ENCODE data around the gene RNF5. TPM values are rescaled to one million over a fixed set of nuclear protein-coding genes. Genes with fewer than 3 reads are reported as not detected.
"Not testable (repeated sequence)": the region's sequence is repeated elsewhere in the genome, so short reads cannot be mapped to it uniquely, and the experiment has no call there.

Gene RNF5
- total RNA-seq, 1 donor from 2014 or later, result 60.4 TPM

GRCh38 chr6:32198866-32199265 lies 20.7 kb downstream of the RNF5 start:
- no peak for DNase-seq (ENCODE audit: low spot score)
- no peaks in the 10 kb centered on the region for H3K36me3 Mint-ChIP-seq (ENCODE audit: low read depth)
- H3K27ac Mint-ChIP-seq, result no peak overlapping the region
- intact Hi-C loops (cut with micrococcal nuclease), result loop anchor here (5.0 kb wide), 3 partner anchors 58 to 1193 kb away; partner anchors contain the start of genes KIFC1, NELFE and SKIC2
- no peaks in the 10 kb centered on the region for H3K9me3 Mint-ChIP-seq
- no peak overlapping the region for H3K4me3 Mint-ChIP-seq
- H3K4me1 Mint-ChIP-seq (ENCODE audit: low read depth), result peaks cover 26% of the 10 kb centered on the region
- peaks cover 5% of the 10 kb centered on the region for H3K27me3 Mint-ChIP-seq (ENCODE audit: insufficient read depth)

GRCh38 chr6:32200711-32201475 lies 22.7 kb downstream of the RNF5 start:
- H3K4me3 Mint-ChIP-seq, result no peak overlapping the region
- intact Hi-C loops (cut with micrococcal nuclease), result no loop called here
- no peak for DNase-seq (ENCODE audit: low spot score)
- no peaks in the 10 kb centered on the region for H3K36me3 Mint-ChIP-seq (ENCODE audit: low read depth)
- H3K9me3 Mint-ChIP-seq, result no peaks in the 10 kb centered on the region
- H3K27me3 Mint-ChIP-seq (ENCODE audit: insufficient read depth), result peaks cover 17% of the 10 kb centered on the region
- H3K27ac Mint-ChIP-seq, result no peak overlapping the region
- peaks cover 10% of the 10 kb centered on the region for H3K4me1 Mint-ChIP-seq (ENCODE audit: low read depth)

- no peak overlapping the region for H3K27ac Mint-ChIP-seq
- no peak for DNase-seq (ENCODE audit: low spot score)
- peaks cover 21% of the 10 kb centered on the region for H3K27me3 Mint-ChIP-seq (ENCODE audit: insufficient read depth)
- H3K36me3 Mint-ChIP-seq (ENCODE audit: low read depth), result no peaks in the 10 kb centered on the region
- no peaks in the 10 kb centered on the region for H3K4me1 Mint-ChIP-seq (ENCODE audit: low read depth)
- H3K4me3 Mint-ChIP-seq, result no peak overlapping the region
- H3K9me3 Mint-ChIP-seq, result no peaks in the 10 kb centered on the region
- intact Hi-C loops (cut with micrococcal nuclease), result no loop called here
Observed at GRCh38 chr6:32202186-32202585, 24.0 kb downstream of the RNF5 start.

GRCh38 chr6:32203426-32204267 lies 25.4 kb downstream of the RNF5 start:
- intact Hi-C loops (cut with micrococcal nuclease), result no loop called here
- Mint-ChIP-seq H3K27me3 (ENCODE audit: insufficient read depth) (peaks cover 25% of the 10 kb centered on the region), H3K27ac (no peak overlapping the region), H3K36me3 (ENCODE audit: low read depth) (no peaks in the 10 kb centered on the region), H3K4me3 (no peak overlapping the region), H3K4me1 (ENCODE audit: low read depth) (no peaks in the 10 kb centered on the region), H3K9me3 (no peaks in the 10 kb centered on the region)
- no peak for DNase-seq (ENCODE audit: low spot score)

- Mint-ChIP-seq H3K4me3 (no peak overlapping the region), H3K9me3 (no peaks in the 10 kb centered on the region), H3K4me1 (ENCODE audit: low read depth) (no peaks in the 10 kb centered on the region), H3K27ac (no peak overlapping the region), H3K27me3 (ENCODE audit: insufficient read depth) (peaks cover 23% of the 10 kb centered on the region), H3K36me3 (ENCODE audit: low read depth) (no peaks in the 10 kb centered on the region)
- no peak for DNase-seq (ENCODE audit: low spot score)
- intact Hi-C loops (cut with micrococcal nuclease), result no loop called here
Observed at GRCh38 chr6:32204268-32204715, 26.1 kb downstream of the RNF5 start.

- no peak for DNase-seq (ENCODE audit: low spot score)
- intact Hi-C loops (cut with micrococcal nuclease), result no loop called here
- no peak overlapping the region for H3K4me3 Mint-ChIP-seq
- H3K9me3 Mint-ChIP-seq, result no peaks in the 10 kb centered on the region
- H3K27me3 Mint-ChIP-seq (ENCODE audit: insufficient read depth), result peaks cover 26% of the 10 kb centered on the region
- H3K4me1 Mint-ChIP-seq (ENCODE audit: low read depth), result no peaks in the 10 kb centered on the region
- H3K27ac Mint-ChIP-seq, result no peak overlapping the region
- H3K36me3 Mint-ChIP-seq (ENCODE audit: low read depth), result no peaks in the 10 kb centered on the region
Observed at GRCh38 chr6:32208996-32209395, 30.8 kb downstream of the RNF5 start.

- Mint-ChIP-seq H3K36me3 (ENCODE audit: low read depth) (no peaks in the 10 kb centered on the region), H3K4me3 (no peak overlapping the region), H3K4me1 (ENCODE audit: low read depth) (no peaks in the 10 kb centered on the region), H3K27ac (no peak overlapping the region), H3K9me3 (no peaks in the 10 kb centered on the region), H3K27me3 (ENCODE audit: insufficient read depth) (peaks cover 23% of the 10 kb centered on the region)
- intact Hi-C loops (cut with micrococcal nuclease), result no loop called here
- no peak for DNase-seq (ENCODE audit: low spot score)
Observed at GRCh38 chr6:32210191-32210601, 32.0 kb downstream of the RNF5 start.

- intact Hi-C loops (cut with micrococcal nuclease); H3K9me3 Mint-ChIP-seq; H3K4me3 Mint-ChIP-seq; H3K27ac Mint-ChIP-seq; H3K4me1 Mint-ChIP-seq (ENCODE audit: low read depth); H3K36me3 Mint-ChIP-seq (ENCODE audit: low read depth); DNase-seq (ENCODE audit: low spot score): not testable (repeated sequence)
- peaks cover 20% of the 10 kb centered on the region for H3K27me3 Mint-ChIP-seq (ENCODE audit: insufficient read depth)
Observed at GRCh38 chr6:32211432-32211831, 33.2 kb downstream of the RNF5 start.

- no peak for DNase-seq (ENCODE audit: low spot score)
- no peaks in the 10 kb centered on the region for H3K4me1 Mint-ChIP-seq (ENCODE audit: low read depth)
- peaks cover 17% of the 10 kb centered on the region for H3K27me3 Mint-ChIP-seq (ENCODE audit: insufficient read depth)
- intact Hi-C loops (cut with micrococcal nuclease), result no loop called here
- H3K27ac Mint-ChIP-seq, result no peak overlapping the region
- no peaks in the 10 kb centered on the region for H3K9me3 Mint-ChIP-seq
- H3K4me3 Mint-ChIP-seq, result no peak overlapping the region
- H3K36me3 Mint-ChIP-seq (ENCODE audit: low read depth), result no peaks in the 10 kb centered on the region
Observed at GRCh38 chr6:32212076-32212760, 34.0 kb downstream of the RNF5 start.

- Mint-ChIP-seq H3K4me1 (ENCODE audit: low read depth) (no peaks in the 10 kb centered on the region), H3K27me3 (ENCODE audit: insufficient read depth) (peaks cover 13% of the 10 kb centered on the region), H3K36me3 (ENCODE audit: low read depth) (no peaks in the 10 kb centered on the region), H3K4me3 (no peak overlapping the region), H3K27ac (no peak overlapping the region), H3K9me3 (no peaks in the 10 kb centered on the region)
- no peak for DNase-seq (ENCODE audit: low spot score)
- intact Hi-C loops (cut with micrococcal nuclease), result no loop called here
Observed at GRCh38 chr6:32213649-32214048, 35.4 kb downstream of the RNF5 start.

GRCh38 chr6:32214126-32214525 lies 35.9 kb downstream of the RNF5 start:
- intact Hi-C loops (cut with micrococcal nuclease), result no loop called here
- no peak overlapping the region for H3K4me3 Mint-ChIP-seq
- H3K36me3 Mint-ChIP-seq (ENCODE audit: low read depth), result no peaks in the 10 kb centered on the region
- H3K9me3 Mint-ChIP-seq, result no peaks in the 10 kb centered on the region
- peaks cover 13% of the 10 kb centered on the region for H3K27me3 Mint-ChIP-seq (ENCODE audit: insufficient read depth)
- no peak overlapping the region for H3K27ac Mint-ChIP-seq
- H3K4me1 Mint-ChIP-seq (ENCODE audit: low read depth), result no peaks in the 10 kb centered on the region
- no peak for DNase-seq (ENCODE audit: low spot score)

GRCh38 chr6:32215617-32216016 lies 37.4 kb downstream of the RNF5 start:
- intact Hi-C loops (cut with micrococcal nuclease), result no loop called here
- Mint-ChIP-seq H3K27me3 (ENCODE audit: insufficient read depth) (peaks cover 10% of the 10 kb centered on the region), H3K4me1 (ENCODE audit: low read depth) (no peaks in the 10 kb centered on the region)

GRCh38 chr6:32216285-32216684 lies 38.1 kb downstream of the RNF5 start:
- Mint-ChIP-seq H3K4me1 (ENCODE audit: low read depth) (no peaks in the 10 kb centered on the region), H3K36me3 (ENCODE audit: low read depth) (no peaks in the 10 kb centered on the region), H3K27ac (no peak overlapping the region), H3K4me3 (no peak overlapping the region), H3K9me3 (no peaks in the 10 kb centered on the region), H3K27me3 (ENCODE audit: insufficient read depth) (peaks cover 9% of the 10 kb centered on the region)
- DNase-seq (ENCODE audit: low spot score), result no peak
- intact Hi-C loops (cut with micrococcal nuclease), result no loop called here

More at GRCh38 chr6:32215617-32216016, 37.4 kb downstream of the RNF5 start:
- H3K4me3 Mint-ChIP-seq, result no peak overlapping the region
- no peaks in the 10 kb centered on the region for H3K9me3 Mint-ChIP-seq
- DNase-seq (ENCODE audit: low spot score), result no peak
- H3K36me3 Mint-ChIP-seq (ENCODE audit: low read depth), result no peaks in the 10 kb centered on the region
- H3K27ac Mint-ChIP-seq, result no peak overlapping the region

All from activated T-helper 1 cell treated with anti-CD3 and anti-CD28 coated beads, Interleukin-12 subunit alpha, Interleukin-12 subunit beta, Interleukin-2, Interleukin-4 antibody, amounts not matched to agents 30 ng/mL and 10 ng/mL and 1 ng/mL, durations not matched to agents 14 hours and 24 hours and 36 hours (primary cell).